Neural crest cell (in vitro differentiated cells): ENCODE data around the gene DYNC1LI1. TPM values are rescaled to one million over a fixed set of nuclear protein-coding genes. Genes with fewer than 3 reads are reported as not detected.
A peak's percentile ranks its signal among the peaks of the same experiment; 100 is the strongest.

Source experiments
- DNase-seq: peaks from one replicate; pipeline ENCODE4 v3.0.0; 2021; ENCODE audit warnings: low read depth, mixed read lengths, low spot score
- H3K27ac Mint-ChIP-seq: one replicate; pipeline ENCODE4 v1.8.0; 2021; ENCODE audit warnings: mild to moderate bottlenecking, mixed read lengths; ENCODE audit not compliant: unreplicated experiment
- H3K27me3 Mint-ChIP-seq: 2 replicates; pipeline ENCODE4 v1.8.0; 2021; ENCODE audit warnings: low read depth, mild to moderate bottlenecking, mixed read lengths
- H3K36me3 Mint-ChIP-seq: 2 replicates; pipeline ENCODE4 v1.8.0; 2021; ENCODE audit warnings: low read depth, mild to moderate bottlenecking, mixed read lengths
- H3K4me1 Mint-ChIP-seq: 2 replicates; pipeline ENCODE4 v1.8.0; 2021; ENCODE audit warnings: mixed read lengths
- H3K4me3 Mint-ChIP-seq: one replicate; pipeline ENCODE4 v1.8.0; 2021; ENCODE audit warnings: mild to moderate bottlenecking, mixed read lengths
- H3K9me3 Mint-ChIP-seq: 2 replicates; pipeline ENCODE4 v1.8.0; 2021; ENCODE audit warnings: mixed read lengths
- CTCF ChIP-seq: fragments of 200-600 bp; sonication (generic); conservative IDR thresholded peaks from 2 replicates; pipeline ENCODE4 v1.5.0; 2021; ENCODE audit warnings: antibody characterized with exemption, mild to moderate bottlenecking
- long read RNA-seq: library from polyadenylated mRNA; unstranded; transcript quantifications from one replicate; pipeline ENCODE4 v2.0.0, GENCODE V29; 2020
- total RNA-seq: library from RNA; stranded (reverse); gene quantifications from 2 replicates; pipeline ENCODE4 v1.2.1, GENCODE V29; 2021

Gene DYNC1LI1
- total RNA-seq: 58.7 and 59.2 TPM in 2 replicates
- long read RNA-seq, transcript DYNC1LI1-201 (13 exons, 2,504 nt): major isoform, 210 of 235 reads
- long read RNA-seq, partial matches to known transcripts: 15 of 235 reads
- long read RNA-seq, other reads (novel, unspliced or antisense): 10 of 235 reads

GRCh38 chr3:32570421-32571191, at the start of gene DYNC1LI1:
Gene DYNC1LI1, minus strand, starts transcription at chr3:32570858. Its CDS starts 88 bp downstream, at chr3:32570770.
- H3K9me3 Mint-ChIP-seq: no peaks in the 10 kb centered on the region
- DNase-seq: peak; percentile 96
- peaks cover 35% of the 10 kb centered on the region for H3K4me1 Mint-ChIP-seq
- peak; percentile 12 for TF ChIP-seq CTCF
- no peaks in the 10 kb centered on the region for H3K27me3 Mint-ChIP-seq
- peak within 1 kb of the TSS; percentile 95 for H3K4me3 Mint-ChIP-seq
- peaks cover 3% of the 10 kb centered on the region for H3K36me3 Mint-ChIP-seq
- H3K27ac Mint-ChIP-seq: peak within 1 kb of the TSS; percentile 99

GRCh38 chr3:32619395-32619794, 48.7 kb upstream of the DYNC1LI1 start:
- no peak for DNase-seq
- no peak overlapping the region for H3K4me3 Mint-ChIP-seq
- no peak overlapping the region for H3K27ac Mint-ChIP-seq
- H3K36me3 Mint-ChIP-seq: no peaks in the 10 kb centered on the region
- TF ChIP-seq CTCF: no peak
- H3K9me3 Mint-ChIP-seq: peaks cover 5% of the 10 kb centered on the region
- no peaks in the 10 kb centered on the region for H3K27me3 Mint-ChIP-seq
- no peaks in the 10 kb centered on the region for H3K4me1 Mint-ChIP-seq

GRCh38 chr3:32616267-32616962, 45.8 kb upstream of the DYNC1LI1 start:
- DNase-seq: no peak
- H3K4me1 Mint-ChIP-seq: no peaks in the 10 kb centered on the region
- no peaks in the 10 kb centered on the region for H3K36me3 Mint-ChIP-seq
- no peak overlapping the region for H3K27ac Mint-ChIP-seq
- H3K4me3 Mint-ChIP-seq: no peak overlapping the region
- H3K27me3 Mint-ChIP-seq: no peaks in the 10 kb centered on the region
- peaks cover 5% of the 10 kb centered on the region for H3K9me3 Mint-ChIP-seq
- TF ChIP-seq CTCF: no peak

- TF ChIP-seq CTCF: no peak
- Mint-ChIP-seq H3K27me3 (no peaks in the 10 kb centered on the region), H3K36me3 (no peaks in the 10 kb centered on the region), H3K4me3 (no peak overlapping the region), H3K4me1 (no peaks in the 10 kb centered on the region), H3K9me3 (no peaks in the 10 kb centered on the region), H3K27ac (no peak overlapping the region)
- DNase-seq: no peak
Measured at GRCh38 chr3:32614956-32615355, 44.3 kb upstream of the DYNC1LI1 start.

GRCh38 chr3:32613183-32613582, 42.5 kb upstream of the DYNC1LI1 start:
- Mint-ChIP-seq H3K9me3 (no peaks in the 10 kb centered on the region), H3K36me3 (no peaks in the 10 kb centered on the region), H3K4me3 (no peak overlapping the region), H3K27me3 (no peaks in the 10 kb centered on the region), H3K27ac (no peak overlapping the region), H3K4me1 (no peaks in the 10 kb centered on the region)
- TF ChIP-seq CTCF: no peak
- DNase-seq: no peak
